ENCODE data around the gene PCCA.
"Not testable (repeated sequence)": the region's sequence is repeated elsewhere in the genome, so short reads cannot be mapped to it uniquely, and the experiment has no call there.

The PCCA gene

DNA sequence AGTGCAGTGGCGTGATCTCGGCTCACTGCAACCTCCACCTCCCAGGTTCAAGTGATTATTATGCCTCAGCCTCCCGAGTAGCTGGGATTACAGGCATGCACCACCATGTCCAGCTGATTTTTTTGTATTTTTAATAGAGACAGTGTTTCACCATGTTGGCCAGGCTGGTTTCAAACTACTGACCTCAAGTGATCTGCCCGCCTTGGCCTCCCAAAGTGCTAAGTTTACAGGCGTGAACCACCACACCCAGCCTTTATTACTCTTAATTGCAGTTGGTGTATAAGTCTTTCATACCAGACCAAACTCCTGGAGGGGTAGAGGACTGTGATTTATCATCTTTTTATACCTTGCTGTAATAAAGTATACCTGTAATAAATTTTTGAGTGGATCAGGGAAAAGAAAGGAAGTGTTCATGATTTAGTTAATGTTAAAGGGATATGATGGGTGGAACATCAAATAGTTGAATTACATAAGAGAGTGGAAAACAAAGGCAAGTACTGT is 52.6 kb downstream of the PCCA start:
- DNase-seq (ENCODE audit: low spot score) = not testable (repeated sequence)

DNA sequence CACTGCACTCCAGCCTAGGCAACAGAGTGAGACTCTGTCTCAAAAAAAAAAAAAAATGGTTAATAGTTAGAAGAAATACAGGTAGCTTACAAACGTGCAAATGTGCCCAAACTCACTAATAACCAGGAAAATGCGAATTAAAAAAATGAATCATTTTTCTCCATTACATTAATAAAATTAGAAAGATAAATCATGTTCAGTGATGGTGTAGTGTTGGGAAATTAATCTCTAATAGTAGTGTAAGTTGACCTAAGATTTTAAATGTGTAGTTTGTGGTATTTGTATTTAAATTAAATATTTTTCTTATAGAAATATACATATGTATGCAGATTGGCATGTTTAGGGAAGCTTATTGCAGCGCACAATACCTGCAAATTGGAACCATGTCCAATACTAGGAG is 57.6 kb downstream of the PCCA start:
- no peak for DNase-seq (ENCODE audit: low spot score)

DNA sequence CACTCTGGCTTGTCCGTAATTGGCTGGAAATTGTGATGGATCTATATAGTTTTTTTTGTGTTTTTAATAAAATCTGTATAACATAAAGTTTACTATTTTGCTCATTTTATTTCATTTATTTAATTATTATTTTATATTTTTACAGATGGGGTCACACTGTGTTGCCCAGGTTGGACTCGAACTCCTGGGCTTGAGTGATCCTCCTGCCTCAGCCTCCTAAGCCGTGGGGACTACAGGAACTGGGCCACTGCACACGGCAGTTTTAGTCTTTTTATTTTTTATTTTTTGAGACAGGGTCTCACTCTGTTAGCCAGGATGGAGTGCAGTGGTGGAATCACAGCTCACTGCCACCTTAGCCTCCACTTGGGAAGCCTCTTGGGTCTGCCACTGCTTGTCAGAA is 58.9 kb downstream of the PCCA start:
- no peak for DNase-seq (ENCODE audit: low spot score)

DNA sequence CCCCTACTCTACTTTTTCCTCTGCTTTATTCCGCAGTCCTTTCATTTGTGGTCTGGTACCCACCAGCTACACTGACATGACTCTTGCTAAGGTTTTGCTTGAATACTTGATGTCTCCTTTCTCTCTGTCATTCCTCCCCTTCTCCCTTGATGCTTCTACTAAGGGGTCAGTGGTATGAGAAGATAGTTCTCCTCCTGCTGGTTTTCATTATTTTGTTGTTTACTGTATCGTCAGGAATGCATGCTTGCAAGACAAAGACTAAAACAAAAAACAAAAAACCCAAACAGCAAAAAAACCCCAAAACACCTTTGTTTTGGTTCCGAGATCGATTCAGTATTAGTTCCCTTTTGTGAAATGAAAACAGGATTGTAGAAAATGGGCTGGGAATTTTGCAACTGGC is 59.5 kb downstream of the PCCA start:
- DNase-seq (ENCODE audit: low spot score) = no peak

DNA sequence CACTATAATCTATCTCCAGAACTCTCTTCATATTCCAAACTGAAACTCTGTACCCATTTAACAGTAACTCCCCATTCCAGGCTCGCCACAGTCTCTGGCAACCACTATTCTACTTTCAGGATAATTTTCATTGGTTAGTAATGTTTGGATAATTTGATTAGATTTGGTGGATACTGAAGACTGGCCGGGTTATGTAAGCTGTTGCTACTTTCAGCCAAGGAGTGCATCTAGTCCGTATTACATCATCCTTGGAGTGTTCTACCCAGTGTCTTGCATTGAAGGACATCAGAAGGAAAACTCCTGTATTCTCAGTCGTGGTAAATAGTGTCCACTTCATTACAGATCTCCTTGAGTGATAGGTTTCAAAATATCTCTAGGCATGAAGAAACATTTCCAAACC is 60.5 kb downstream of the PCCA start:
- DNase-seq (ENCODE audit: low spot score) = no peak

DNA sequence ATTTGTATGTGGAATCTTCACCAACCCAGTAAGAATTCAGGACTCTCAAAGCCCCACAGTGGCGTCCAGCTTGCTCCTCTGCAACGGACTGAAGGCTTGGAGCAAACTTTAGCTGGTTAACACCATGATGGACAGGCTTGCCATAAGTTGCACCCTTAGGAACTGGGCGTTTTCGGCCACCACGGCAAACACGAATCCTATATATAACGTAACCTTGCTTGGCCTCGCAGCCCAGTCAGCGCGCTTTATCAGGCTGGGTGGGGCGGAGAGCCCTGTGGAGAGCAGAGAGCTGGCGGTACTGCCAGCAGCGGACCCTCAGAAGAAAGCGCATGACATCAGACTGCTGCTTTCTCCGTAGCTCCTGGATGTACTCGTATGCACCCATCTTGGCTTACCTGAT is 61.8 kb downstream of the PCCA start:
- not testable (repeated sequence) for DNase-seq (ENCODE audit: low spot score)

DNA sequence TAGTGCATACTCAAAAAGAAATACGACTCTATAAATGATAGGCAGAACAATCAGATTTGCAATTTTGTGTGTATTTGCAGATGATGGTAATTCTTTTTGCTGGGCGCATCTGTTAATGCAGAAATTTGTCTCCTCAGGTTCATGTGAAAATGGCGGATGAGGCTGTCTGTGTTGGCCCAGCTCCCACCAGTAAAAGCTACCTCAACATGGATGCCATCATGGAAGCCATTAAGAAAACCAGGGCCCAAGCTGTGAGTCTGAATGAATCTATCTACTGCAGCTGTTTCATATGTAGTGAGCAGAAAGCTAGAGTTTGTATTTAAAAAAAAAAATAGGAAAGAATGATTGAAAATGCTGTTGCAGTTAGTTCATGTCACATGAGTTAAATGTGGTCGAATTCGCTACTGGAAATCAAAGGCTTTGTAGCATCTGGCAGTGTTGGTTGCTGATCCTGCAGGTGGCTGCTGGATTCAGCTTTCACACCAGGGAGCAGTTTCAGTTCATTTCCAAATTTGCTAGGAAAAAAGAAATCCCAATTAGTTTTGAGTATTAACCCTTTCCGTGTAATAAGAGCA is 66.0 kb downstream of the PCCA start:
- DNase-seq (ENCODE audit: low spot score) = no peak

DNA sequence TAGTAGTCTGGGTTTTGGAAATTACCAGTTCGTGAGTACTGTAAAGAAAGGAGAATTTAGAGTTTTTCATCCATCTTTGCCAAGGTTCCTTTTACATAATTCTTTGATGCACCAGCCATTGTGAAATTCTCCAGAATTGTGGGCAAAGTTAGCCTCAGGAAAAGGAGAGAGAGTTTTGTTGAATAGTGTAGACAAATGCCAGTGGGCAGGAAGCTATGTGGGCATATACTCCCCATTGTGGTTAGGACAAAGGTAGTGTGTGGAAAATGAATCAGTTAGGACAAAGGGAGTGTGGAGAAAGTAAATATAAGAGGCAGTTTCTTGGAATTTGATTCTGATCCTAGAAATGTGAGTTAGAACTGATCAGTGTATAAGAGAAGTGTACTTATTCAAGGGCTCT is 67.9 kb downstream of the PCCA start:
- DNase-seq (ENCODE audit: low spot score) = no peak

DNA sequence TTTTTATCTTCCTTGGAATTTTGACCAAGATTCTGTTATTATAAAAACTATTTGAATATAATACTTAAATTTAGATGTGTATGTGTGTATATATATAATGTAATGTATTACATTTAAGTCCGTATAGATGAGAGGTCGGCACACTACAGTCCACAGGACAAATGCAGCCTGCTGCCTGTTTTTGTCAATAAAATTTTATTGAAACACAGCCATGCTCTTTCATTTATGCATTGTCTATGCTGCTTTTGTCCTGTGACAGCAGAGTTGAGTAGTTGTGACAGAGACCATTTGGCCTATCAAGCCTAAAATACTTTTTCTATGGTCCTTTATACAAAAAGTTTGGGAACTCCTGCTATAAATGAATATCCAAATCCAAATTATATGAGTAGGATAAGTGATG is 69.7 kb downstream of the PCCA start:
- no peak for DNase-seq (ENCODE audit: low spot score)

DNA sequence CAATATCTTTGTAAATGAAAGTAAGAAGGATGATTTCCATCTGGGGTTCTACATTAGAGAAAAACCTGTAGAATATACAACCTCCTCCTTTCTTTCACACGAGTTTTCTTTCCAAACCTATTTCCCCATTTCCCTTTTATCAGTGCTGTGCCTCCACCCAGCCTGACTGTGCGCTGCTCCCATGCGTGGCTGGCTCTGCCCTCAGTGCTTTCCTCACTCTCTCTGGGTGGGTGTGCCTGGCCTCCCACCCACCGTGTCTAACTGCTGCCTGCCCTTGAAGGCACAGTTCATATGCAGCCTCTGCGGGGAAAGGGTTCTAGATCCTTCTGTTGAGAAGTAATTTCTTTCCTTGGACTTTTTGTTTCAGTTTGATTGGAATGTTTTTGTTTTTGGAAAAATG is 70.7 kb downstream of the PCCA start:
- DNase-seq (ENCODE audit: low spot score) = no peak

DNA sequence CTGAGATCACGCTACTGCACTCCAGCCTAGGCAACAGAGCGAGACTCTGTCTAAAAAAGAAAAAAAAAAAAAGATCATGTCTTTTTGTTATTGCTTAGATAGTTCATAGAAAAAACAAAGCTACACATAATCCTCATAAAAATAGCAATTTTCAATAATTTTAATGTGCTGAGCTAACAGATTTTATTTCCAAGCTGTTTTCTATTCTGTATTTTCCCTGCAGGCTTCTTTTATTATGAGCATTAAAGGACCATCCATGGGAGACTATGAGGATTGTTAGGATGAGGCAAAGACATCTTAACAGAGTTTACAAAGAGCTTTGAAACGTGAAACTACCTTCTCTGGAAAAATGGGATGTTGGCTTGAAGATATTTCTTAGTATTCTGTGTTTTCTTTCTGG is 71.6 kb downstream of the PCCA start:
- DNase-seq (ENCODE audit: low spot score) = no peak

DNA sequence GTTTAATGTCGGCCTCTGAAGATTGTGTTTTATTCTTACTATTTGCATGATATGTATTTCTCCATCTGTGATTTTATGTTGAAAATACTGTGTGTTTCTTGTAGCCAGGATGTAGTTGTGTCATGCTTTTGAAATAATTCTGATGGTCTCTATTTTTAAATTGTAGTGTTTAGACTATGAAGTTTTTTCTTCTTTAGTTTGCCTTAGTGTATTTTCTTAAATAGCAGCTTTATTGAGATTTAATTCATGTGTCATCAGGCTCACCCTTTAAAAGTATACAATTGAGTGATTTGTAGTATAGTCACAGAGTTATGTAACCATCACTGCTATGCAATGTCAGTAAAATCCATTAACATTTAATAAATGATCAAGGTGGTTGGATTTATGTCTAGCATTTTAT is 74.5 kb downstream of the PCCA start:
- DNase-seq (ENCODE audit: low spot score) = no peak

DNA sequence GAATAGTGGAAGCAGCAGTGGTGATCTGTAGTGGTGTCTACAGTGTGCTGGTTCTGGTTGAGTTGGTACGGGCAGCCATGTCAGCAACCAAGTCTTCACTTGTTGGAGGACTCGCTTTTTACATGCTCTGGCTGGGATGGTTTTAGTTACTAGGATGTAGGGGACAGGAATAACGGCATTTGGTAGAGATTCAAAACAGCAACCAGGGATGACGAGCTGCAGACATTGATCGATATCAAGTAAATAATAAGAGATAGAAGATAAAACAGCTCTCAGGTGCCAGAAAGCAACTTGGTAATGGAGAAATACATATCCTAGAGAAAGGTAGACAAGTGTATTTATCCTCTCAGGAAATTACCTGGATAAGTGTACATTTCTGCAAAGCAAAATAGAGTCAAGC is 84.3 kb downstream of the PCCA start:
- no peak for DNase-seq (ENCODE audit: low spot score)

DNA sequence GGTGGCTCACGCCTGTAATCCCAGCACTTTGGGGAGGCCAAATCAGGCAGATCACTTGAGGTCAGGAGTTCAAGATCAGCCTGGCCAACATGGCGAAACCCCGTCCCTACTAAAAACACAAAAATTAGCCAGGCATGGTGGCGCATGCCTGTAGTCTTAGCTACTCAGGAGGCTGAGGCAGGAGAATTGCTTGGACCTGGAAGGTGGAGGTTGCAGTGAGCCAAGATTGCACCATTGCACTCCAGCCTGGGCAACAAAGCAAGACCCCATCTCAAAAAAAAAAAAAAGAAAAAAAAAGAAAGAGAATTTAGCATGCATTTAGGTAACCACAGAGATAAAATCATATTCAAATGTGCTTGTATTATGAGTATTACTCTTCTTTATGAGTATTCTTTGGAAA is 85.6 kb downstream of the PCCA start:
- DNase-seq (ENCODE audit: low spot score) = not testable (repeated sequence)

DNA sequence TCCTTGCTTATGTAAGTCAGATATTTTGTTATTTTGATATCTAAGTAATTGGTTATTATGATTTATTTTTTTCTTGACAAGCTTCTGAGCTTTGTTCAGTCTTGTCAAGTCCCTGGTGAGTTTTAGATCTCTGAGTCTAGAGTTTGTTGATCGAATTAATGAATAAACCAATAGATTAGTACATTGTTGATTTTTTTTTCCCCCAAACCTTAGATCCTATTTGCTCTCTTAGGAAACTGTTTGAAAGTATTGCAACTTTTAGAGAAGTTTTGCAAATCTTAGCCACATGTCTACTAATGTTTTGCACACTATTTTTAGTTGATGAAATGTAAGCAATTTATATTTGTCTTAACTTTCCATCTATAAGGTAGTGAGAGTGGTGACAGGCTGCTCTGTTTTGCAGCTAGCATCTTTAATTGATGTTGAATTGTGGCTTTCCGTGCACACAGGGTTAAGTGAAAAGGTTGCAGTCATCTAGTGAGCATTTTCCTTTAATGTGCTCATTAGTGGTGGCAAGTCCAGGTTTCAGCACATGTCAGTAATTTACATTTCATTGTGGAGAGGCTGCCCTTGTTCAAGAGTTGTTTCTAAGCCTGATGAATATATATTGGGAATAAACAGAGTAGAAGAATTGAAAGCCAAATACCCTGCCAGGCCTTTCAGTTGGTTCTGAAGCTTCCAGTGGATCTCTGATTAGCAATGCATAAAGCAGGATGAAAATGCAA is 86.3 kb downstream of the PCCA start:
- no peak for DNase-seq (ENCODE audit: low spot score)

DNA sequence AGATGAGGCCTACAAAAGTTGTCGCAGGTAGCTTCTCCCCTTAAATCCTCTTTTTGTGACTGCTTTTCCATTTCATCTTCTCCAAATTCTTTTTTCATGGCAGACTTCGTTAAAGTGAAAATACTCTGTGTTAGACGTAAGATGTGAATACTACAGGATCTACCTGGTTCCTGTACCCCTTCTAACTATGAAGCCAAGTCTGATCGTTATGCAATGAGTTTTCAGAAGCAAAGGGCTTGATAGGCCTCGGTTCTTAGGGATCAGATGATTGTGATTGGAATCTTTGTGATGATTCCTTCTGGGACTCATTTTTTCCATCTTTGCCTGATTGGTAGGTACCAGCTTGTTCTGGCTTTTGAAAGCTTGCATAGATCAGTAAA is 86.9 kb downstream of the PCCA start:
- DNase-seq (ENCODE audit: low spot score) = no peak

DNA sequence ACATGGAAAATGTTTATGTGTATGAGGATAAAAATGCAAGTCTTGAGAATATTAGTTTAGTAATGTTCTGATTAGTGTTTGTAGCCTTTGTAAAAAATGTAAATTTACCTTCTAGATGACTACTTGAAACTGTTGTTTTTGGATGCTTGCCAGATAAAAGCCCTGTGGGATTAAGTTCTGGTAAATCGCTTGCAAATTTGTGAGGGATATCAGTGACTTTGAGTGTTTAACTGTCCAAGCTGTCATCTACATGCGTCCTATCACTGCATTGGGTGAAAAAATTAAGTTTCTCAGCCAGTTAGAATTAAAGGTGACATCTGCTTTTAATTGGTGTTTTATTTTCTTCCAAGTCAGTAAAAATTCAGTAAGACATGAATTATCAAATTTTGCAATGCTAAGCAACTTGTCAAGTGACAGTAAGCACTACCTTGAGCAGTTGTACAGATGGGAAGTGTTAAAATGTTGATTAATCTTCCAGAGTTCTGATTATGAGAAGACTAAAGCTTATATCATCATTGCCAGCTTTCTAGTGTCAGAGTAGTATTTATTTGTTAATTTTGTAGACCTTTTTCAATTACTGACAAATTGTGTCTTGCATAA is 88.0 kb downstream of the PCCA start:
- DNase-seq (ENCODE audit: low spot score) = no peak

DNA sequence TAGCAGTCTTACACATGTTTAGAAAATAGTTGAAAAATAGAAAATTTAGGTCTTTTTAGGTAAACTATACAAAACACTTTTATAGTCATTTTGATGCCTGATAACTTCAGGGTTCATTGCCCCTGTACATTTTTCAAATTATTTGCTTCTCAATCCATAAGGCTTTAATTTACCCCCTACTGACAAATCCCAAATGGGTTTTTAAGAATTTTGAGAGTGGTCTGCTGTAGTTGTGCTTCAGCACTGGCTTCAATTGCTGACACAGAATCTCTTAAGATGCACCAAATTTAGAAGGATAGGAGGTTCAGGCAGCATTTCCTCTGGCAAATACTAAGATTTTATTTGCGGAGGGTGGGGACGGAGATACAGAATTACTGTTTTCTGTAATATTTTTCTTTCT is 89.4 kb downstream of the PCCA start:
- no peak for DNase-seq (ENCODE audit: low spot score)

DNA sequence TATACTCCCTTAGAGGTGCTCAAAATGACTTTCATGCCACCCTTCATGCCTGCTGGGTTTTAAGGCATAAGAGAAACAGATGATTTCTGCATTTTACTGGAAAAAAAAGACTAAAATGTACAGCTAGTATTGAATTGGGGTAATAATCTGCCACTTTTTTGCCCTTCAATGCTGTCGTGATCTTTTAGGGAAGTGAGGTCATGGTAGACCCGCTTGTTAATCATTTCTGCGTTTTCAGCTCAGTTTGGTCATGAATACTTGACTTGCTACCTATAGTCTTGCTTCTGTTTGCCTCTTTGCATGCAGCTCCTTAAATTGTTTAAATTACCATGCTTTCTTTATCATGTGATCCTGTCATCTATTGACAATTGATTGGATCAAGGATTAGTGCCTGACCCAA is 90.4 kb downstream of the PCCA start:
- DNase-seq (ENCODE audit: low spot score) = no peak

DNA sequence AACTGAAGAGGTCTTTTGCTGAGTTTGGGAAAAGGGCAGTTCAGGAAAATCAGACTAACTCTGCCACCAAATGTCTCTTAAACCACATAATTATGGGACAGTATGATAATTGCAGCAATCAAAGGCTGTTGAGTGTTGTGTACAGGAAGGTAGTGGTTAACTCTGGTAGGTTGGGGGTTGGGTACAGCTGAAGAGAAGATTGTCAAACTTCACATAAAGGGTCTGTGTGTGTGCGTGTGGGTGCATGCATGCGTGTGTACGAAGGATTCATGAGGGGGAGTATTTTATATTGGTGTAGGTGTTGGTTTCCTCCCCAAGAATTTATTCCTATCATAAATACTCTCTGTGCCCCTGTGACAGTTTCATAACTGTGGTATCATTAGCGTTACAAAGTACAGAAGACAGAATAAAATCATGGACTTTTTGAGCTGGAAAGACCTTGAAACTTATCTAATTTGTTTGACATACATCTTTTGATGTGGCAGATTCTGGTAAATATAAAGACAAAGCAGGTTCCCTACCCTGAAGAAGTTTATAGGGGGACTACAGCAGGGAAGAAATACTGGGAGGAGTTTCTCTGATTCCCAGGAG is 94.1 kb downstream of the PCCA start:
- DNase-seq (ENCODE audit: low spot score) = no peak

DNA sequence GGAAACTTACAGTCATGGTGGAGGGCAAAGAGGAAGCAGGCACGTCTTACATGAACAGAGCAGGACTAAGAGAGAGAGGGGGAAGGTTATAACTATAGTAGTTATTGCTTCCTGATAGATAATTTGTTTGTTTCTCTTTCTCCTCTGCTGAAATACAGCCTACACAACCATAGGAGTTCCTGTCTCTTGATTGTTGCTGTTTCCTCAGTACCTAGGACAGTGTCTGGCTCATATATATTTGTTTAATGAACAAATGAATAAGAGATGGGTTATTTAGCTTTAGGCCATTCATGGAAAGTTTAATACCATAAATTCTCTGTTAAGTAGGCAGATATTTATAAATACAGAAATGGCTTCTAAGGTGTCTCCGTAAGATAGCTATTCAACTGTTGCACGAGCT is 95.2 kb downstream of the PCCA start:
- DNase-seq (ENCODE audit: low spot score) = no peak

DNA sequence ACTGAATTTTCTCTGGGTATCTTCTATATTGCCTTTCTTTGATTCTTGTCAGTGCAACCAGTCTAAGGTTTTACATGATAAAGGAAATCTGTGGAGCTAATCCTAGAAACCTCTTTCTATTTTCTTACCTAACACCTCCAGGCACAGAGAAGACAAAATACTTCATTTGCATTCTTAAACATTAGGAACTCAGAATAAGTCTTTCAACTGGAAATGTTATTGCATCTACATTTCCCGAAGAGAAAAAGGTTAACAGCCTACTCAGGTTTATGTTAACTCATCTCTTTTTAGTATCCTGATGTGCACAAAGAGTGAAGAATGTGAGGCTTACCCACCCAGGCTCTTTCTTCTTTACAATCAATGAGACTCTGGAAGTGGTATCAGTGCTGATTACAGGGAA is 106.7 kb downstream of the PCCA start:
- DNase-seq (ENCODE audit: low spot score) = no peak

DNA sequence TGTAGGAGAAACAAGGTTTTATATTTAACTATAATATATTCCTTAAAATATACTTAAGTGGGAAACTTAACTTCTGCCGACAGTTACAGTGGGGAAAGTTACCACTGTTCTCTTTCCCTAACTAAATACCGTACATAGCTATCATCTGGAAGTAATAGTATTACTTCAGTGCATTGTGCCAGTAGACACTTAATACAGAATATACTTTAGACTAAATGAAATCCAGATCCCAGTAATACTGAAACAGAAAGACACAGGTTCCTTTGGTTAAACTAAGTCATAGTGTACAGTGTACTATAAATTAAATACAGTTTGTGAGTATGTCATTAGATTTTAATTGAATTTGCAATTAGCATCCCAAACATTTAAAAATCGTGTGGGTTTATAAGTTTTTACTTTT is 107.5 kb downstream of the PCCA start:
- DNase-seq (ENCODE audit: low spot score) = no peak
